OCI-LY7 (cell line): ENCODE measurements around the gene MYL6. TPM values are rescaled to one million over a fixed set of nuclear protein-coding genes. Genes with fewer than 3 reads are reported as not detected.

Experiments used
- BruUV-seq: library from RNA; stranded (reverse); fragments of 400-500 nt; replicated peaks from 2 replicates; lab custom pipeline; 2021; lab: Mats Ljungman, UMichigan
- CTCF ChIA-PET: fragments of 300-600 bp; sonication (Branson Sonifier 250); formaldehyde crosslinking; loops from one replicate; lab custom pipeline; 2022; ENCODE audit warnings: antibody characterized with exemption; ENCODE audit not compliant: unreplicated experiment; lab: Charles Lee
- POLR2A ChIA-PET: fragments of 300-600 bp; sonication (Branson Sonifier 250); formaldehyde crosslinking; loops from one replicate; lab custom pipeline; 2022; ENCODE audit warnings: antibody characterized with exemption; lab: Charles Lee
- DNase-seq: peaks from one replicate; pipeline ENCODE4 v3.0.0-alpha.2; 2015; ENCODE audit warnings: low spot score
- H2AFZ ChIP-seq: fragments of 200-600 bp; sonication (generic), shearing (Covaris generic); 2 replicates; pipeline ENCODE4 v1.6.1; 2014; ENCODE audit warnings: mild to moderate bottlenecking, antibody characterized with exemption, low read length, moderate library complexity
- H3K27ac ChIP-seq: fragments of 200-600 bp; sonication (generic); 2 replicates; pipeline ENCODE4 v1.5.1; 2014; ENCODE audit warnings: mixed run types, low read depth, mild to moderate bottlenecking, moderate library complexity, low read length, inconsistent platforms; ENCODE audit not compliant: poor library complexity, severe bottlenecking
- H3K36me3 ChIP-seq: fragments of 200-600 bp; sonication (generic); 2 replicates; pipeline ENCODE4 v1.6.1; 2014; ENCODE audit warnings: mild to moderate bottlenecking, antibody characterized with exemption, low read length, moderate library complexity, mixed read lengths; ENCODE audit not compliant: insufficient read depth
- H3K4me1 ChIP-seq: fragments of 200-600 bp; sonication (generic); 2 replicates; pipeline ENCODE4 v1.5.1; 2014; ENCODE audit warnings: mild to moderate bottlenecking, low read length; ENCODE audit not compliant: insufficient read depth, poor library complexity, severe bottlenecking
- H3K4me2 ChIP-seq: fragments of 200-600 bp; sonication (generic); 2 replicates; pipeline ENCODE4 v1.6.1; 2014; ENCODE audit warnings: mild to moderate bottlenecking, low read length
- H3K4me3 ChIP-seq: fragments of 200-600 bp; sonication (generic); 2 replicates; pipeline ENCODE4 v1.5.1; 2014; ENCODE audit warnings: mild to moderate bottlenecking, low read depth, low read length; ENCODE audit not compliant: poor library complexity, severe bottlenecking
- H3K79me2 ChIP-seq: fragments of 200-600 bp; sonication (generic); 2 replicates; pipeline ENCODE4 v1.6.1; 2016; ENCODE audit warnings: low read depth, mild to moderate bottlenecking, low read length, moderate library complexity, mixed read lengths; ENCODE audit not compliant: insufficient read depth
- H3K9me2 ChIP-seq: fragments of 200-600 bp; sonication (generic); 2 replicates; pipeline ENCODE4 v1.6.1; 2016; ENCODE audit warnings: mild to moderate bottlenecking, low read length, mixed read lengths; ENCODE audit not compliant: insufficient read depth
- H3K9me3 ChIP-seq: fragments of 200-600 bp; sonication (generic); 2 replicates; pipeline ENCODE4 v1.6.1; 2014; ENCODE audit warnings: mild to moderate bottlenecking, mixed run types, low read length, mixed read lengths
- H4K20me1 ChIP-seq: fragments of 200-600 bp; sonication (generic); 2 replicates; pipeline ENCODE4 v1.6.1; 2014; ENCODE audit warnings: mild to moderate bottlenecking, antibody characterized with exemption, low read length, moderate library complexity, mixed read lengths; ENCODE audit not compliant: insufficient read depth
- EZH2phosphoT487 ChIP-seq: fragments of 200-600 bp; sonication (generic); IDR thresholded peaks from 2 replicates; pipeline ENCODE4 v1.6.1; 2018; ENCODE audit warnings: low read depth, borderline replicate concordance, mild to moderate bottlenecking, mixed run types, antibody characterized with exemption, low read length, moderate library complexity, mixed read lengths
- intact Hi-C: fragments of 100-400 bp; cut with micrococcal nuclease; formaldehyde crosslinking; loops from one replicate; pipeline ENCODE4 v1.10.0; 2022; ENCODE audit not compliant: unreplicated experiment
- total RNA-seq, 2 experiments: library from RNA; depleted of rRNA in 1 of 2; stranded (reverse); fragments of >200 nt in 1 of 2; shearing (Covaris generic) in 1 of 2; gene quantifications; 2 replicates each; pipeline ENCODE4 v1.2.3, GENCODE V29; 2014 to 2022
- TF ChIP-seq, protein P1 (sequence below): fragments of 200-600 bp; sonication (generic); conservative IDR thresholded peaks from 2 replicates; pipeline ENCODE4 v1.5.1; 2014; ENCODE audit warnings: mild to moderate bottlenecking, antibody characterized with exemption, low read length, moderate library complexity, mixed read lengths

Gene MYL6
- total RNA-seq, 2 experiments from 2014 or later = 468 to 574 TPM

DNA sequence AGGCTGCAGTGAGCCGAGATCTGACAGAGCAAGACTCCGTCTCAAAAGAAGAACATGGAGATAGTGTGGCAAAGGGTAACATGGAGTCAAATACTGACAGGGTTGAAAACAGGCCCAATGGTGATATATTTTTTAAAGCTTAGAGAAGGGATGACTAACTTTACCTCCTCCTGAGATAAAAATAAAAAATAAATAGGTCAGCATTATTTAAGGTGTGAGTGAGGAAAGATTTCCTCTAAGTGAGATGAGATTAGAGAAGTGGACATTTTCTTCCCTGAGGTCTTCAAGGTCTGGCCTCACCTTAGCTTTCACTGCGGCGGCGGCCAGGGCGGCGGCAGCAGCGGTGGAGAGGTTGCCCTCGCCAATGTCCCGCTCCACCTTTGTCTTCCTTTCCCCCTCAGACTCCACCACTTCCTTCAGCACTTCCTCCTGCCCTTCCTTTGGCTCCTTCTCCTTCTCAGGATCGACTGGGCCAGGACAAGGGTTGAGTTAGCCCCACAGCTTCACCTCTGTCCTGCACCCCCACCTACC, 11.1 kb downstream of the MYL6 start:
- no peak overlapping the region for H3K4me2 ChIP-seq
- H3K9me2 ChIP-seq = no peaks in the 10 kb centered on the region
- no peaks in the 10 kb centered on the region for H3K9me3 ChIP-seq
- CTCF ChIA-PET = interaction anchor here (0.5 kb wide), 1 partner anchor 65 kb away, joined by 3 read pairs; the partner anchor contains the start of gene PA2G4
- intact Hi-C loops = no loop called here
- DNase-seq = no peak
- no peaks in the 10 kb centered on the region for H3K4me1 ChIP-seq
- no peaks in the 10 kb centered on the region for H3K79me2 ChIP-seq
- no peaks in the 10 kb centered on the region for H4K20me1 ChIP-seq
- H3K4me3 ChIP-seq = no peak overlapping the region
- POLR2A ChIA-PET = interaction anchor here (1.1 kb wide), 1 partner anchor 19 kb away, joined by 3 read pairs; no protein-coding TSS in a partner anchor
- TF ChIP-seq, protein P1, sequence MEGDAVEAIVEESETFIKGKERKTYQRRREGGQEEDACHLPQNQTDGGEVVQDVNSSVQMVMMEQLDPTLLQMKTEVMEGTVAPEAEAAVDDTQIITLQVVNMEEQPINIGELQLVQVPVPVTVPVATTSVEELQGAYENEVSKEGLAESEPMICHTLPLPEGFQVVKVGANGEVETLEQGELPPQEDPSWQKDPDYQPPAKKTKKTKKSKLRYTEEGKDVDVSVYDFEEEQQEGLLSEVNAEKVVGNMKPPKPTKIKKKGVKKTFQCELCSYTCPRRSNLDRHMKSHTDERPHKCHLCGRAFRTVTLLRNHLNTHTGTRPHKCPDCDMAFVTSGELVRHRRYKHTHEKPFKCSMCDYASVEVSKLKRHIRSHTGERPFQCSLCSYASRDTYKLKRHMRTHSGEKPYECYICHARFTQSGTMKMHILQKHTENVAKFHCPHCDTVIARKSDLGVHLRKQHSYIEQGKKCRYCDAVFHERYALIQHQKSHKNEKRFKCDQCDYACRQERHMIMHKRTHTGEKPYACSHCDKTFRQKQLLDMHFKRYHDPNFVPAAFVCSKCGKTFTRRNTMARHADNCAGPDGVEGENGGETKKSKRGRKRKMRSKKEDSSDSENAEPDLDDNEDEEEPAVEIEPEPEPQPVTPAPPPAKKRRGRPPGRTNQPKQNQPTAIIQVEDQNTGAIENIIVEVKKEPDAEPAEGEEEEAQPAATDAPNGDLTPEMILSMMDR = no peak
- no peak for TF ChIP-seq EZH2phosphoT487
- H2AFZ ChIP-seq = no peak overlapping the region
- peaks cover 92% of the 10 kb centered on the region for H3K36me3 ChIP-seq
- H3K27ac ChIP-seq = no peak overlapping the region
- BruUV-seq = no TSS peak

GRCh38 chr12:56172839-56173238, 14.7 kb downstream of the MYL6 start:
- Histone ChIP-seq H3K79me2 (no peaks in the 10 kb centered on the region), H3K4me1 (no peaks in the 10 kb centered on the region), H4K20me1 (no peaks in the 10 kb centered on the region), H3K9me2 (no peaks in the 10 kb centered on the region), H2AFZ (no peak overlapping the region), H3K9me3 (no peaks in the 10 kb centered on the region), H3K4me3 (no peak overlapping the region), H3K36me3 (peaks cover 93% of the 10 kb centered on the region), H3K27ac (no peak overlapping the region), H3K4me2 (no peak overlapping the region)
- DNase-seq = no peak
- TF ChIP-seq EZH2phosphoT487 = no peak
- TF ChIP-seq, protein P1 = no peak
- intact Hi-C loops = no loop called here
- CTCF ChIA-PET = no interaction called here
- no TSS peak for BruUV-seq
- POLR2A ChIA-PET = no interaction called here

DNA sequence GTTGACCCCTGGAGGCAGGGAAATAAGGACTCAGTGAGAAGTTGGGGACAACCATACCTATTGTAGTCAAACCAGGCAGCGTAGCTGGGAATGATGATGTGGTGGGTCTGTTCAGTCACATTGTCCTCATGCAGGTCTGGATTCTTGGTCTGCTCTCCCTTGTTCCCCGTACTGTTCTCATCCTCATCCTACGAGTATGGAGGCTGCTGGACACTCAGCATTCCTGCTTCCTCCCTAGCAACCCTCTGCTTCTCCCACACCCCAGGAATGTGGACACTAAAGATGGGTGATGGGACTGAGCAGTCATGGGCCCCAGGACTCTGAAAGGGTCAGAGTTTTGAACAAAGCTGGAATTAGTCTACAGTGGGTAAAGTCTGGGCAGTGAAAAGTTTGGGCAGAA, 20.2 kb downstream of the MYL6 start:
- CTCF ChIA-PET = interaction anchor here (0.6 kb wide), 1 partner anchor 98 kb away, joined by 3 read pairs; no protein-coding TSS in a partner anchor
- POLR2A ChIA-PET = no interaction called here
- no peak for TF ChIP-seq EZH2phosphoT487
- TF ChIP-seq, protein P1 = no peak
- Histone ChIP-seq H3K79me2 (no peaks in the 10 kb centered on the region), H3K9me2 (no peaks in the 10 kb centered on the region), H3K4me1 (no peaks in the 10 kb centered on the region), H3K36me3 (peaks cover 92% of the 10 kb centered on the region), H4K20me1 (no peaks in the 10 kb centered on the region), H3K27ac (no peak overlapping the region), H2AFZ (no peak overlapping the region), H3K4me3 (no peak overlapping the region), H3K4me2 (no peak overlapping the region), H3K9me3 (no peaks in the 10 kb centered on the region)
- intact Hi-C loops = no loop called here
- BruUV-seq = no TSS peak
- DNase-seq = no peak
